ENCODE results near the gene PALS2.

- TF ChIP-seq CTCF (IDR thresholded peaks at IDR 0.05; ENCODE audit: borderline replicate concordance, extremely low read depth, low read length, poor library complexity, severe bottlenecking) (no peak), EZH2 (IDR thresholded peaks at IDR 0.05; ENCODE audit: borderline replicate concordance, low read depth, low read length, severe bottlenecking) (no peak)
These were observed 36.3 kb downstream of the PALS2 start for GRCh38 chr7:24609570-24609969.

All from DND-41 (cell line).